Hepatocyte (in vitro differentiated cells): ENCODE measurements around the gene MBL2. TPM values are rescaled to one million over a fixed set of nuclear protein-coding genes. Genes with fewer than 3 reads are reported as not detected.

Source experiments
- DNase-seq: peaks from one replicate; pipeline ENCODE4 v3.0.0-alpha.2; 2016; ENCODE audit warnings: low spot score
- H2AFZ ChIP-seq: fragments of 200-600 bp; sonication (generic); 2 replicates; pipeline ENCODE4 v1.6.0; 2016; ENCODE audit warnings: antibody characterized with exemption, mild to moderate bottlenecking
- H3K27ac ChIP-seq: fragments of 200-600 bp; sonication (generic); 2 replicates; pipeline ENCODE4 v1.5.1; 2016; ENCODE audit warnings: mild to moderate bottlenecking
- H3K27me3 ChIP-seq: fragments of 200-600 bp; sonication (generic); 2 replicates; pipeline ENCODE4 v1.6.1; 2016
- H3K36me3 ChIP-seq: fragments of 200-600 bp; sonication (generic); replicated peaks from 2 replicates; pipeline ENCODE4 v1.5.1; 2016; ENCODE audit warnings: low read depth; ENCODE audit not compliant: insufficient read depth
- H3K4me1 ChIP-seq: fragments of 200-600 bp; sonication (generic); 2 replicates; pipeline ENCODE4 v1.5.1; 2016; ENCODE audit warnings: mild to moderate bottlenecking, moderate library complexity; ENCODE audit not compliant: insufficient read depth
- H3K4me2 ChIP-seq: fragments of 200-600 bp; sonication (generic); 2 replicates; pipeline ENCODE4 v1.6.0; 2016
- H3K4me3 ChIP-seq: fragments of 200-600 bp; sonication (generic); 2 replicates; pipeline ENCODE4 v1.5.1; 2016; ENCODE audit warnings: mild to moderate bottlenecking
- H3K79me2 ChIP-seq: fragments of 200-600 bp; sonication (generic); 2 replicates; pipeline ENCODE4 v1.6.0; 2017; ENCODE audit warnings: mild to moderate bottlenecking
- H3K9me2 ChIP-seq: fragments of 200-600 bp; sonication (generic); replicated peaks from 2 replicates; pipeline ENCODE4 v1.6.0; 2017; ENCODE audit warnings: mild to moderate bottlenecking; ENCODE audit not compliant: insufficient read depth
- H3K9me3 ChIP-seq: fragments of 200-600 bp; sonication (generic); 2 replicates; pipeline ENCODE4 v1.5.1; 2016; ENCODE audit warnings: low read depth, mild to moderate bottlenecking
- H4K20me1 ChIP-seq: fragments of 200-600 bp; sonication (generic); 2 replicates; pipeline ENCODE4 v1.6.0; 2016; ENCODE audit warnings: mild to moderate bottlenecking; ENCODE audit not compliant: insufficient read depth, poor library complexity, severe bottlenecking
- CTCF ChIP-seq: fragments of 200-600 bp; sonication (generic); IDR thresholded peaks from 2 replicates; pipeline ENCODE4 v1.5.1; 2016; ENCODE audit warnings: antibody characterized with exemption, mild to moderate bottlenecking; ENCODE audit not compliant: poor library complexity
- EZH2 ChIP-seq: fragments of 200-600 bp; sonication (generic); IDR thresholded peaks from 2 replicates; pipeline ENCODE4 v1.6.1; 2016; ENCODE audit warnings: antibody characterized with exemption, mild to moderate bottlenecking, borderline replicate concordance
- EZH2phosphoT487 ChIP-seq: fragments of 200-600 bp; sonication (generic); IDR thresholded peaks from one replicate; pipeline ENCODE4 v1.6.1; 2018; ENCODE audit warnings: antibody characterized with exemption, mild to moderate bottlenecking, low read depth, moderate library complexity; ENCODE audit not compliant: unreplicated experiment, severe bottlenecking
- WGBS: methylation state at CpG from one replicate; pipeline ENCODE4 v1.1.6; 2016; ENCODE audit warnings: low lambda C conversion rate; ENCODE audit errors: missing lambda C conversion rate; 5-methylcytosine and 5-hydroxymethylcytosine counted together
- polyA plus RNA-seq: library from polyadenylated mRNA; unstranded; fragments of >200 nt; fragmentation: Nextera tagmentation; extraction: Ambion mirVana; gene quantifications from 2 replicates; pipeline ENCODE4 v1.2.1, GENCODE V29; 2016
- total RNA-seq: library from RNA; depleted of rRNA; stranded (reverse); fragments of >200 nt; gene quantifications from 2 replicates; pipeline ENCODE4 v1.2.3, GENCODE V29; 2014

The MBL2 gene
- total and polyA plus RNA-seq, 2 experiments from 2014 or later: 0.21 to 1.1 TPM

- H3K9me2 ChIP-seq: no peaks in the 10 kb centered on the region
- H3K36me3 ChIP-seq: no peaks in the 10 kb centered on the region
- TF ChIP-seq EZH2: no peak
- no peak for TF ChIP-seq EZH2phosphoT487
- H3K9me3 ChIP-seq: no peaks in the 10 kb centered on the region
- 81% methylated on average over 3 of the region's 3 CpGs for WGBS
- no peaks in the 10 kb centered on the region for H3K4me1 ChIP-seq
- H3K27me3 ChIP-seq: no peaks in the 10 kb centered on the region
- H3K27ac ChIP-seq: no peak overlapping the region
- H3K4me2 ChIP-seq: no peak overlapping the region
- H3K4me3 ChIP-seq: no peak overlapping the region
- H4K20me1 ChIP-seq: no peaks in the 10 kb centered on the region
- H2AFZ ChIP-seq: no peak overlapping the region
- DNase-seq: no peak
- no peaks in the 10 kb centered on the region for H3K79me2 ChIP-seq
Observed at GRCh38 chr10:52768001-52768532, 4.5 kb downstream of the MBL2 start.

- 89% methylated on average over 5 of the region's 5 CpGs for WGBS
- H3K27ac ChIP-seq: no peak overlapping the region
Observed at GRCh38 chr10:52762088-52762487, 10.5 kb downstream of the MBL2 start.

GRCh38 chr10:52759154-52759553, 13.4 kb downstream of the MBL2 start:
- Histone ChIP-seq H3K4me1 (no peaks in the 10 kb centered on the region), H3K4me3 (no peak overlapping the region), H2AFZ (no peak overlapping the region), H3K79me2 (no peaks in the 10 kb centered on the region), H3K27me3 (no peaks in the 10 kb centered on the region), H4K20me1 (no peaks in the 10 kb centered on the region), H3K9me3 (no peaks in the 10 kb centered on the region), H3K4me2 (no peak overlapping the region), H3K27ac (no peak overlapping the region), H3K36me3 (no peaks in the 10 kb centered on the region), H3K9me2 (no peaks in the 10 kb centered on the region)
- WGBS: 82% methylated on average over 3 of the region's 3 CpGs
- no peak for DNase-seq
- TF ChIP-seq CTCF: no peak
- TF ChIP-seq EZH2: no peak
- no peak for TF ChIP-seq EZH2phosphoT487

More at GRCh38 chr10:52762088-52762487, 10.5 kb downstream of the MBL2 start:
- no peaks in the 10 kb centered on the region for H3K79me2 ChIP-seq
- no peak overlapping the region for H3K4me3 ChIP-seq
- no peaks in the 10 kb centered on the region for H3K4me1 ChIP-seq
- no peaks in the 10 kb centered on the region for H4K20me1 ChIP-seq
- no peaks in the 10 kb centered on the region for H3K9me2 ChIP-seq
- no peak for DNase-seq
- no peaks in the 10 kb centered on the region for H3K27me3 ChIP-seq
- no peak overlapping the region for H2AFZ ChIP-seq
- TF ChIP-seq EZH2phosphoT487: no peak
- no peak for TF ChIP-seq EZH2
- no peak for TF ChIP-seq CTCF
- no peak overlapping the region for H3K4me2 ChIP-seq
- no peaks in the 10 kb centered on the region for H3K9me3 ChIP-seq
- no peaks in the 10 kb centered on the region for H3K36me3 ChIP-seq

- no peaks in the 10 kb centered on the region for H3K36me3 ChIP-seq
- no peak for DNase-seq
- H3K4me3 ChIP-seq: no peak overlapping the region
- H3K4me2 ChIP-seq: no peak overlapping the region
- H3K9me2 ChIP-seq: no peaks in the 10 kb centered on the region
- no peaks in the 10 kb centered on the region for H3K27me3 ChIP-seq
- H3K27ac ChIP-seq: no peak overlapping the region
- no peaks in the 10 kb centered on the region for H3K4me1 ChIP-seq
- no peaks in the 10 kb centered on the region for H4K20me1 ChIP-seq
- no peak overlapping the region for H2AFZ ChIP-seq
- TF ChIP-seq EZH2: no peak
- TF ChIP-seq EZH2phosphoT487: no peak
- TF ChIP-seq CTCF: no peak
- H3K79me2 ChIP-seq: no peaks in the 10 kb centered on the region
- H3K9me3 ChIP-seq: no peaks in the 10 kb centered on the region
- WGBS: 95% methylated on average over 2 of the region's 2 CpGs
Observed at GRCh38 chr10:52758406-52758805, 14.2 kb downstream of the MBL2 start.
